K562 (cell line): Measurements from ENCODE around the gene PRKCE. TPM values are rescaled to one million over a fixed set of nuclear protein-coding genes. Genes with fewer than 3 reads are reported as not detected.

Experiments
- ATAC-seq: fragments of 200-7000 bp; cut with Tn5 transposase; 3 replicates; pipeline ENCODE4 v1.9.1; 2020; ENCODE audit warnings: moderate library complexity
- BruUV-seq: library from RNA; stranded (reverse); fragments of 400-500 nt; replicated peaks from 2 replicates; lab custom pipeline; 2021; lab: Mats Ljungman, UMichigan
- CTCF ChIA-PET: fragments of 300-600 bp; formaldehyde crosslinking; extraction: SDS; loops from one replicate; lab custom pipeline; 2021; ENCODE audit warnings: low intra/inter-chr PET ratio; lab: Yijun Ruan, JAX
- POLR2A ChIA-PET: fragments of 300-600, 350-650 bp; sonication (Branson Sonifier 250); formaldehyde crosslinking; extraction: SDS; loops from one replicate; lab custom pipeline; 2021; ENCODE audit warnings: antibody characterized with exemption, inconsistent platforms; lab: Yijun Ruan, JAX
- DNase-seq, 4 experiments: peaks; one replicate each; pipeline versions ENCODE4 v3.0.0 to v3.0.0-alpha.2; 2011 to 2018; ENCODE audit warnings: low spot score in 3 of 4, mixed read lengths in 3 of 4; ENCODE audit errors: extremely low read depth in 1 of 4
- FAIRE-seq: peaks from 2 replicates; lab custom pipeline; 2011; peaks lifted over from hg19 to GRCh38; lab: Jason Lieb, UNC
- H2AFZ ChIP-seq: 2 replicates; pipeline ENCODE4 v1.6.0; 2011; ENCODE audit warnings: low read depth, low read length, control low read depth, inconsistent platforms
- H3K27ac ChIP-seq: fragments of 200-600 bp; 3 replicates; pipeline ENCODE4 v1.8.0; 2011; ENCODE audit warnings: low read depth, mild to moderate bottlenecking, control low read depth, inconsistent platforms, low read length, moderate library complexity, mixed read lengths; ENCODE audit errors: extremely low read depth
- H3K27me3 ChIP-seq, 2 experiments: fragments of 300-600 bp in 1 of 2; 2 replicates in 1 of 2; 3 replicates in 1 of 2; pipeline versions ENCODE4 v1.6.0 to v1.8.0; 2011; ENCODE audit warnings: inconsistent platforms in 2 of 2, low read length in 2 of 2, mild to moderate bottlenecking in 1 of 2, mixed read lengths in 1 of 2, moderate library complexity in 1 of 2; ENCODE audit not compliant: control insufficient read depth in 2 of 2, insufficient read depth in 2 of 2
- H3K36me3 ChIP-seq: fragments of 300-600 bp; 3 replicates; pipeline ENCODE4 v1.8.0; 2011; ENCODE audit warnings: mild to moderate bottlenecking, low read length, inconsistent platforms; ENCODE audit not compliant: control insufficient read depth, insufficient read depth
- H3K4me1 ChIP-seq, 2 experiments: fragments of 200-600 bp in 1 of 2; replicated peaks in 1 of 2; 2 replicates in 1 of 2; 3 replicates in 1 of 2; pipeline versions ENCODE4 v1.5.1 to v1.8.0; 2011; ENCODE audit warnings: inconsistent platforms in 2 of 2, low read length in 2 of 2, mild to moderate bottlenecking in 1 of 2, mixed read lengths in 1 of 2, moderate library complexity in 1 of 2; ENCODE audit not compliant: control insufficient read depth in 2 of 2, insufficient read depth in 2 of 2
- H3K4me2 ChIP-seq: 2 replicates; pipeline ENCODE4 v1.6.1; 2011; ENCODE audit warnings: low read length, control low read depth, inconsistent platforms, mixed read lengths; ENCODE audit not compliant: insufficient read depth
- H3K4me3 ChIP-seq: fragments of 200-600 bp; sonication (generic), shearing (Covaris generic); 2 replicates; pipeline ENCODE4 v1.5.1; 2016; ENCODE audit warnings: control low read depth, inconsistent platforms
- H3K79me2 ChIP-seq: fragments of 200-600 bp; 3 replicates; pipeline ENCODE4 v1.8.0; 2011; ENCODE audit warnings: low read length, inconsistent platforms; ENCODE audit not compliant: control insufficient read depth, insufficient read depth
- H3K9ac ChIP-seq, 2 experiments: 2 replicates each; pipeline versions ENCODE4 v1.6.0 to v1.6.1; 2011; ENCODE audit warnings: low read depth in 2 of 2, low read length in 2 of 2, control low read depth in 1 of 2, inconsistent platforms in 1 of 2, mild to moderate bottlenecking in 1 of 2, mixed read lengths in 1 of 2; ENCODE audit not compliant: insufficient read depth in 1 of 2
- H3K9me1 ChIP-seq: one replicate; pipeline ENCODE4 v1.6.0; 2011; ENCODE audit warnings: inconsistent platforms, mild to moderate bottlenecking, low read length, moderate library complexity; ENCODE audit not compliant: control insufficient read depth, insufficient read depth
- H3K9me3 ChIP-seq: replicated peaks from 2 replicates; pipeline ENCODE4 v1.5.1; 2011; ENCODE audit warnings: low read depth, low read length, inconsistent platforms; ENCODE audit not compliant: control insufficient read depth, insufficient read depth
- H4K20me1 ChIP-seq: replicated peaks from 2 replicates; pipeline ENCODE4 v1.6.1; 2011; ENCODE audit warnings: low read length, inconsistent platforms, mixed read lengths; ENCODE audit not compliant: control insufficient read depth, insufficient read depth
- HSF4 ChIP-seq: fragments of 250-450 bp; sonication (Bioruptor Pico); IDR thresholded peaks from 2 replicates; pipeline ENCODE4 v2.1.2; 2022; ENCODE audit warnings: mild to moderate bottlenecking, moderate library complexity, borderline replicate concordance
- KLF1 ChIP-seq: fragments of 450-650 bp; IDR thresholded peaks from 2 replicates; pipeline ENCODE4 v1.6.1; 2016; ENCODE audit warnings: missing genetic modification characterization, missing compliant biosample characterization
- RB1 ChIP-seq: fragments of 450-650 bp; IDR thresholded peaks from 2 replicates; pipeline ENCODE4 v1.6.1; 2017; ENCODE audit warnings: low read depth, mild to moderate bottlenecking
- ZNF384 ChIP-seq: IDR thresholded peaks from 2 replicates; pipeline ENCODE4 v1.6.1; 2012; ENCODE audit warnings: low read depth, low read length, improper control_type of control experiment
- ZNF696 ChIP-seq: fragments of 250-450 bp; sonication (Bioruptor Pico); conservative IDR thresholded peaks from 2 replicates; pipeline ENCODE4 v1.4.0; 2020; ENCODE audit warnings: mild to moderate bottlenecking, moderate library complexity
- WGBS: fragments of 100-300 bp; shearing (Covaris generic); methylation state at CpG from one replicate; pipeline ENCODE4 v1.1.6; 2016; ENCODE audit warnings: low coverage, mixed read lengths; ENCODE audit not compliant: insufficient coverage; ENCODE audit errors: missing lambda C conversion rate; 5-methylcytosine and 5-hydroxymethylcytosine counted together
- in situ Hi-C: fragments of 300-500 bp; cut with MboI; formaldehyde crosslinking; loops from 4 replicates; pipeline ENCODE4 v1.15.0; 2018; ENCODE audit warnings: inconsistent platforms, mixed read lengths
- intact Hi-C: fragments of 100-400 bp; cut with micrococcal nuclease; formaldehyde crosslinking; loops from 2 replicates; pipeline ENCODE4 v1.14.2; 2022
- polyA plus RNA-seq, 8 experiments: library from polyadenylated mRNA; depleted of rRNA in 4 of 8; stranded (reverse) in 5 of 8; unstranded in 3 of 8; fragments of >200 nt; fragmentation: Nextera tagmentation in 2 of 8; fragmentation: Illumina TruSeq in 1 of 8; extraction: Ambion mirVana in 2 of 8; extraction: Trizol in 1 of 8; gene quantifications; 2 replicates each; pipeline versions ENCODE4 v1.2.1 to v1.2.3, GENCODE V29; 2011 to 2014; ENCODE audit warnings: inconsistent platforms in 1 of 8, missing spikeins in 1 of 8
- total RNA-seq, 7 experiments: library from RNA; depleted of rRNA in 6 of 7; stranded (reverse); fragments of >200 nt in 6 of 7; fragmentation: Illumina TruSeq in 2 of 7; extraction: Trizol in 2 of 7; gene quantifications; 2 replicates each; pipeline versions ENCODE4 v1.2.1 to v1.2.3, GENCODE V29; 2011 to 2021; ENCODE audit warnings: low replicate concordance in 1 of 7
- TF ChIP-seq, protein P1 (sequence below): fragments of 200-800 bp; sonication (Bioruptor generic); IDR thresholded peaks from 2 replicates; pipeline ENCODE4 v1.6.1; 2016; ENCODE audit warnings: missing genetic modification characterization, missing compliant biosample characterization
- TF ChIP-seq, protein P2 (sequence below): fragments of 250-450 bp; sonication (Bioruptor Pico); IDR thresholded peaks from 2 replicates; pipeline ENCODE4 v1.8.0; 2021; ENCODE audit warnings: borderline replicate concordance, mild to moderate bottlenecking, moderate library complexity; ENCODE audit not compliant: poor library complexity, severe bottlenecking
- TF ChIP-seq, protein P3 (sequence below): fragments of 450-650 bp; formaldehyde crosslinking; IDR thresholded peaks from 2 replicates; pipeline ENCODE4 v1.4.0; 2022; ENCODE audit warnings: missing genetic modification characterization
- TF ChIP-seq, protein P4 (sequence below): fragments of 450-650 bp; formaldehyde crosslinking; IDR thresholded peaks from 2 replicates; pipeline ENCODE4 v1.4.0; 2020; ENCODE audit warnings: mild to moderate bottlenecking, mixed read lengths

The PRKCE gene
- total and polyA plus RNA-seq, 9 of the 15 experiments (the other 6 are each of a cell fraction or from before 2014, with no cell fraction given), result 0.06 to 1.0 (median 0.22) TPM; not detected in 1

DNA sequence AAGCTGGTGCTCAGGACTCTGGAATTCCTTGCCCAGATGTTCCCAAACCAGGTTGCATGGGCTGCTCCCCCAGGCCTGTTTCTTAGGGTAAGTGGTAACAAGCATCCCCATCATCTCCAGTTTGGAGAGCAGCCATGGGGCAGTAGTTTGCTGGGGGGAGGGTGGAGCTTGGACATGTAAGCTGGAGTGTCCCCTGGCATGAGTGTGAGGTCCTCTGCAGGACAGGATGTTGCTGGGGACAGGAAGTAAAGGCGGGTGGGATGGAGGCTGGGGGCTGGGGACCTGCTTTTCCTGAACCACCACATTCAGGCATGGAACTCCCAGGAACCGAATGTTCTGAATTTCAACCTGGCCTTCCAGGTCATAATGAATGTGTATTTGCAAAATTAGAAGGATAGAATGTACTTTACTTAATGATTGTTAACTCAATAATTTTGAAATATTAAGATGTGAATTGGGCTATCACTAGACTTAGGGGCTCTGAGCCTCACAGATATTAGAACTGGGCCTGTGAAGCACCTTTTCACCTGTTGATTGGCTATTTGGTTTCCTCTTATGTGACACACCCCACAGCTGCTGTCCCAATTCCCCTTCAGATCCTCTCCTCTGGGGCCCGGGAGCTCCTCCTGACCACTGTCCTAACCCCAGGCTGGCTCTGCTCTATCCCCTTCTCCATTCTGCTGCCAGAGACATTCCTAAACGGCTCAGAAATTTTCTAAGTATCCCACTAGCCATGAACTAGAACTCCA lies 579.4 kb downstream of the PRKCE start (continued):
- TF ChIP-seq, protein P1, sequence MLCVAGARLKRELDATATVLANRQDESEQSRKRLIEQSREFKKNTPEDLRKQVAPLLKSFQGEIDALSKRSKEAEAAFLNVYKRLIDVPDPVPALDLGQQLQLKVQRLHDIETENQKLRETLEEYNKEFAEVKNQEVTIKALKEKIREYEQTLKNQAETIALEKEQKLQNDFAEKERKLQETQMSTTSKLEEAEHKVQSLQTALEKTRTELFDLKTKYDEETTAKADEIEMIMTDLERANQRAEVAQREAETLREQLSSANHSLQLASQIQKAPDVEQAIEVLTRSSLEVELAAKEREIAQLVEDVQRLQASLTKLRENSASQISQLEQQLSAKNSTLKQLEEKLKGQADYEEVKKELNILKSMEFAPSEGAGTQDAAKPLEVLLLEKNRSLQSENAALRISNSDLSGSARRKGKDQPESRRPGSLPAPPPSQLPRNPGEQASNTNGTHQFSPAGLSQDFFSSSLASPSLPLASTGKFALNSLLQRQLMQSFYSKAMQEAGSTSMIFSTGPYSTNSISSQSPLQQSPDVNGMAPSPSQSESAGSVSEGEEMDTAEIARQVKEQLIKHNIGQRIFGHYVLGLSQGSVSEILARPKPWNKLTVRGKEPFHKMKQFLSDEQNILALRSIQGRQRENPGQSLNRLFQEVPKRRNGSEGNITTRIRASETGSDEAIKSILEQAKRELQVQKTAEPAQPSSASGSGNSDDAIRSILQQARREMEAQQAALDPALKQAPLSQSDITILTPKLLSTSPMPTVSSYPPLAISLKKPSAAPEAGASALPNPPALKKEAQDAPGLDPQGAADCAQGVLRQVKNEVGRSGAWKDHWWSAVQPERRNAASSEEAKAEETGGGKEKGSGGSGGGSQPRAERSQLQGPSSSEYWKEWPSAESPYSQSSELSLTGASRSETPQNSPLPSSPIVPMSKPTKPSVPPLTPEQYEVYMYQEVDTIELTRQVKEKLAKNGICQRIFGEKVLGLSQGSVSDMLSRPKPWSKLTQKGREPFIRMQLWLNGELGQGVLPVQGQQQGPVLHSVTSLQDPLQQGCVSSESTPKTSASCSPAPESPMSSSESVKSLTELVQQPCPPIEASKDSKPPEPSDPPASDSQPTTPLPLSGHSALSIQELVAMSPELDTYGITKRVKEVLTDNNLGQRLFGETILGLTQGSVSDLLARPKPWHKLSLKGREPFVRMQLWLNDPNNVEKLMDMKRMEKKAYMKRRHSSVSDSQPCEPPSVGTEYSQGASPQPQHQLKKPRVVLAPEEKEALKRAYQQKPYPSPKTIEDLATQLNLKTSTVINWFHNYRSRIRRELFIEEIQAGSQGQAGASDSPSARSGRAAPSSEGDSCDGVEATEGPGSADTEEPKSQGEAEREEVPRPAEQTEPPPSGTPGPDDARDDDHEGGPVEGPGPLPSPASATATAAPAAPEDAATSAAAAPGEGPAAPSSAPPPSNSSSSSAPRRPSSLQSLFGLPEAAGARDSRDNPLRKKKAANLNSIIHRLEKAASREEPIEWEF (CRISPR knock-in tag), result no peak
- no peak for TF ChIP-seq ZNF384

DNA sequence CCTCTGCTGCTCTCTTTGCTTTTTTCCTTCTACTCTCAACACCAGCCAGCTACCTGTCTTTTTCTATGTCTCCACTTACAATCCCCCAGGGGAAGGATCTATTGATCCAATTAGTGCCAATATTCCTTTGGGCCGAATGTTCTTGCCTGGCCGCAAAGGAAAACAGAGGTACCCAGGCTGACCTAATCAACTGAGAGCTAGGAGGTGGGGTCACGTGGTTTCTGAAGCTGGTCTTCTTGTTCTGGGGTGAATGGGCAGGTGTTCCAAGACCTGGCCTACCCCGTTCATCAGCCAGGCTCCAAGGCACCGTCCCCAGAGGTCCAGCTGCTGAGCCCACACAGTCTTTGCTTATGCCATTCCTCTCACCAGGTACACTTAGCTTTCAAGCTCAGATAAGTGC lies 580.2 kb downstream of the PRKCE start:
- no TSS peak for BruUV-seq
- FAIRE-seq, result no peak
- intact Hi-C loops, result no loop called here
- TF ChIP-seq, protein P2, sequence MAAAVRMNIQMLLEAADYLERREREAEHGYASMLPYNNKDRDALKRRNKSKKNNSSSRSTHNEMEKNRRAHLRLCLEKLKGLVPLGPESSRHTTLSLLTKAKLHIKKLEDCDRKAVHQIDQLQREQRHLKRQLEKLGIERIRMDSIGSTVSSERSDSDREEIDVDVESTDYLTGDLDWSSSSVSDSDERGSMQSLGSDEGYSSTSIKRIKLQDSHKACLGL (CRISPR knock-in tag), result no peak
- TF ChIP-seq, protein P3, sequence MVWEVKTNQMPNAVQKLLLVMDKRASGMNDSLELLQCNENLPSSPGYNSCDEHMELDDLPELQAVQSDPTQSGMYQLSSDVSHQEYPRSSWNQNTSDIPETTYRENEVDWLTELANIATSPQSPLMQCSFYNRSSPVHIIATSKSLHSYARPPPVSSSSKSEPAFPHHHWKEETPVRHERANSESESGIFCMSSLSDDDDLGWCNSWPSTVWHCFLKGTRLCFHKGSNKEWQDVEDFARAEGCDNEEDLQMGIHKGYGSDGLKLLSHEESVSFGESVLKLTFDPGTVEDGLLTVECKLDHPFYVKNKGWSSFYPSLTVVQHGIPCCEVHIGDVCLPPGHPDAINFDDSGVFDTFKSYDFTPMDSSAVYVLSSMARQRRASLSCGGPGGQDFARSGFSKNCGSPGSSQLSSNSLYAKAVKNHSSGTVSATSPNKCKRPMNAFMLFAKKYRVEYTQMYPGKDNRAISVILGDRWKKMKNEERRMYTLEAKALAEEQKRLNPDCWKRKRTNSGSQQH (CRISPR knock-in tag), result no peak
- TF ChIP-seq, protein P4, sequence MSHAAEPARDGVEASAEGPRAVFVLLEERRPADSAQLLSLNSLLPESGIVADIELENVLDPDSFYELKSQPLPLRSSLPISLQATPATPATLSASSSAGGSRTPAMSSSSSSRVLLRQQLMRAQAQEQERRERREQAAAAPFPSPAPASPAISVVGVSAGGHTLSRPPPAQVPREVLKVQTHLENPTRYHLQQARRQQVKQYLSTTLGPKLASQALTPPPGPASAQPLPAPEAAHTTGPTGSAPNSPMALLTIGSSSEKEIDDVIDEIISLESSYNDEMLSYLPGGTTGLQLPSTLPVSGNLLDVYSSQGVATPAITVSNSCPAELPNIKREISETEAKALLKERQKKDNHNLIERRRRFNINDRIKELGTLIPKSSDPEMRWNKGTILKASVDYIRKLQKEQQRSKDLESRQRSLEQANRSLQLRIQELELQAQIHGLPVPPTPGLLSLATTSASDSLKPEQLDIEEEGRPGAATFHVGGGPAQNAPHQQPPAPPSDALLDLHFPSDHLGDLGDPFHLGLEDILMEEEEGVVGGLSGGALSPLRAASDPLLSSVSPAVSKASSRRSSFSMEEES (CRISPR knock-in tag), result peak; percentile 42; the same call in 1 of the 2 replicates
- TF ChIP-seq HSF4 (no peak), ZNF696 (CRISPR knock-in tag) (no peak), KLF1 (no peak), RB1 (no peak)

More for the DNA sequence above, 580.2 kb downstream of the PRKCE start:
- 10% methylated on average over 5 of the region's 5 CpGs for WGBS
- H3K79me2 ChIP-seq, result no peaks in the 10 kb centered on the region
- no peaks in the 10 kb centered on the region for H3K36me3 ChIP-seq
- POLR2A ChIA-PET, result interaction anchor here (0.8 to 2.4 kb wide), 3 partner anchors 12 to 21 kb away, joined by 3 to 12 read pairs (median 3); no protein-coding TSS in a partner anchor
- no peak overlapping the region for H2AFZ ChIP-seq
- DNase-seq (no peak), ATAC-seq (no peak)
- H3K9me1 ChIP-seq, result no peaks in the 10 kb centered on the region
- H4K20me1 ChIP-seq, result no peaks in the 10 kb centered on the region
- in situ Hi-C loops, result no loop called here
- H3K27ac ChIP-seq, result no peak overlapping the region
- CTCF ChIA-PET, result no interaction called here
- no peak overlapping the region for H3K4me2 ChIP-seq
- no peak overlapping the region for H3K9ac ChIP-seq
- H3K4me3 ChIP-seq, result no peak overlapping the region
- H3K27me3 ChIP-seq, result 0 out of 5 replicates have a peak, but pooled peaks cover 0 to 4% of the 10 kb centered on the region in 2 experiments
- peaks cover 0 to 7% of the 10 kb centered on the region in 2 experiments; a peak in 1 of 5 replicates for H3K4me1 ChIP-seq
- no peaks in the 10 kb centered on the region for H3K9me3 ChIP-seq
